Upper lobe of left lung (tissue), 6 donors: ENCODE data around the gene VPS33A. TPM values are rescaled to one million over a fixed set of nuclear protein-coding genes. Genes with fewer than 3 reads are reported as not detected.

Experiments
- ATAC-seq, 2 donors: fragments of 200-7000 bp; cut with Tn5 transposase; one replicate each; pipeline ENCODE4 v1.9.1; 2022; ENCODE audit warnings: mild to moderate bottlenecking in 2 of 2, moderate library complexity in 2 of 2; ENCODE audit not compliant: low FRiP score in 2 of 2
- DNase-seq, 2 donors: peaks; one replicate each; pipeline ENCODE4 v3.0.0-alpha.2; 2019 to 2020
- H3K27ac ChIP-seq, 4 donors: fragments of 200-600 bp; sonication (generic); one replicate each; pipeline ENCODE4 v1.5.1; 2016 to 2019
- H3K27me3 ChIP-seq, 4 donors: fragments of 200-600 bp; sonication (generic); one replicate each; pipeline ENCODE4 v1.5.1; 2017 to 2019
- H3K36me3 ChIP-seq, 4 donors: fragments of 200-600 bp; sonication (generic); one replicate each; pipeline ENCODE4 v1.5.1; 2016 to 2019
- H3K4me1 ChIP-seq, 4 donors: fragments of 200-600 bp; sonication (generic); one replicate each; pipeline ENCODE4 v1.5.1; 2018 to 2019
- H3K4me3 ChIP-seq, 4 donors: fragments of 200-600 bp; sonication (generic); one replicate each; pipeline ENCODE4 v1.5.1; 2017 to 2019; ENCODE audit warnings: mild to moderate bottlenecking in 2 of 4, moderate library complexity in 1 of 4
- H3K9me3 ChIP-seq, 4 donors: fragments of 200-600 bp; sonication (generic); one replicate each; pipeline ENCODE4 v1.5.1; 2018 to 2019
- EP300 ChIP-seq, 4 donors: sonication (generic); formaldehyde crosslinking; IDR thresholded peaks; one replicate each; pipeline ENCODE4 v1.5.1; 2017; ENCODE audit warnings: antibody characterized with exemption in 4 of 4, control low read depth in 2 of 4
- POLR2A ChIP-seq, 4 donors: fragments of 450-650 bp; IDR thresholded peaks; one replicate each; pipeline ENCODE4 v1.5.1; 2016 to 2017; ENCODE audit warnings: antibody characterized with exemption in 4 of 4, mild to moderate bottlenecking in 2 of 4
- POLR2AphosphoS5 ChIP-seq, 2 donors: sonication (generic); formaldehyde crosslinking; IDR thresholded peaks; one replicate each; pipeline ENCODE4 v1.5.1; 2017; ENCODE audit warnings: antibody characterized with exemption in 2 of 2
- WGBS, 2 donors: methylation state at CpG; one replicate each; pipeline ENCODE4 v1.1.5; 2017 to 2018; 5-methylcytosine and 5-hydroxymethylcytosine counted together
- total RNA-seq, 6 donors: library from RNA; depleted of rRNA in 4 of 6; stranded (reverse); fragments of >200 nt in 4 of 6; gene quantifications; one replicate each; pipeline versions ENCODE4 v1.1.0 to v1.2.1, GENCODE V29; 2016 to 2021
- TF ChIP-seq, protein P1 (sequence below), 6 experiments: fragments of 450-650 bp in 4 of 6; fragments of 200-600 bp in 2 of 6; sonication (generic) in 2 of 6; IDR thresholded peaks; one replicate each; pipeline ENCODE4 v1.5.1; 2016 to 2019; ENCODE audit warnings: antibody characterized with exemption in 6 of 6
- donor health status: DM: no; HTN: no; CAD: no; lungs with moderate emphysema.
- donor health status: DM: no; HTN: yes; CAD: no; lungs with severe emphysema.

Gene VPS33A
- total RNA-seq, 6 donors from 2014 or later: 7.3 to 18.5 (median 14.5) TPM

DNA sequence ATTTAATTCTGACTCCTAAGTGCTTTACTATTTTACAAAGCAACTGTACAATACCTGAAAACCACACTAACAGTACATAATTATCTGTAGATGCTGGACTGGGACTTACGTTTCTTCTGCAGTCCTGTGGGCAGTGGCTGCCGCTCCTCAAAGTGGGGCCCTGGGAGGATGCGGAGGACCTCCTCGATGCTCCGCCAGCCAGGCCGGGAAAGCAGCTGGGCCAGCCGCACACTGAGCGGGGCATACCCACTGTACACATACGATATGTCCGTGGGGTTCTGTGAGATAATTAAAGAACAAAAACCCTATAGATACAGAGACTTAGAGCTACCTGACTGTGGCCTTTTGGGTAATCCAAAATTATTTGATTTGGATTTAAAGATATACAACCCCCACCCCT is 33.6 kb downstream of the VPS33A start:
- Histone ChIP-seq H3K36me3 (peaks cover 9 to 82% (median 52%) of the 10 kb centered on the region in 4 donors), H3K27ac (no peak overlapping the region), H3K27me3 (no peaks in the 10 kb centered on the region), H3K9me3 (no peaks in the 10 kb centered on the region), H3K4me3 (no peak overlapping the region), H3K4me1 (no peaks in the 10 kb centered on the region)
- DNase-seq: peak in 1 of 2 donors; percentile 65
- no peak for ATAC-seq
- WGBS, 2 donors: 93 to 96% methylated on average over 10 of the region's 10 CpGs
- TF ChIP-seq POLR2A (IDR thresholded peaks at IDR 0.05): no peak

DNA sequence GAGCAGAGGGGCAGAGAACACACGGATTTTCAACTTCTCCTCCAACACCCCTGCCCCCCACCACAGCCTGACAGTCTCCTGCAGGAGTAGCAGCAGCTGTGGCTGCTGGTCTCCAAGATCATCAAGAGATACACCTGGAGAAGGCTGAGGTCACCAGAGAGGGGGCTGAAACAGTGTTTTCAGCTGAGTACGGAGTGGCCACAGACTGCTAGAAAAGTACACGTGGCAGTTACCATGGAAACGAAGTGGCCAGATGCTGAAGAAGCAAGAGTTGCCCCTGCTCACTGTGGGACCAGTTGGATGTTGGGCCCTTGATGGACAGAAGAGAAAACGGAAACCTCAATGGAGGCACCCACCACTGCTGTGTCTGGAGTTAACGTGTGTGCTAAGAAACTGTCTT is 35.5 kb downstream of the VPS33A start:
- H3K36me3 ChIP-seq: peaks cover 9 to 66% (median 48%) of the 10 kb centered on the region in 4 donors
- no peaks in the 10 kb centered on the region for H3K9me3 ChIP-seq
- no peak overlapping the region for H3K4me3 ChIP-seq
- 73 to 76% methylated on average over 6 of the region's 6 CpGs for WGBS, 2 donors
- H3K27ac ChIP-seq: no peak overlapping the region
- TF ChIP-seq, protein P1, sequence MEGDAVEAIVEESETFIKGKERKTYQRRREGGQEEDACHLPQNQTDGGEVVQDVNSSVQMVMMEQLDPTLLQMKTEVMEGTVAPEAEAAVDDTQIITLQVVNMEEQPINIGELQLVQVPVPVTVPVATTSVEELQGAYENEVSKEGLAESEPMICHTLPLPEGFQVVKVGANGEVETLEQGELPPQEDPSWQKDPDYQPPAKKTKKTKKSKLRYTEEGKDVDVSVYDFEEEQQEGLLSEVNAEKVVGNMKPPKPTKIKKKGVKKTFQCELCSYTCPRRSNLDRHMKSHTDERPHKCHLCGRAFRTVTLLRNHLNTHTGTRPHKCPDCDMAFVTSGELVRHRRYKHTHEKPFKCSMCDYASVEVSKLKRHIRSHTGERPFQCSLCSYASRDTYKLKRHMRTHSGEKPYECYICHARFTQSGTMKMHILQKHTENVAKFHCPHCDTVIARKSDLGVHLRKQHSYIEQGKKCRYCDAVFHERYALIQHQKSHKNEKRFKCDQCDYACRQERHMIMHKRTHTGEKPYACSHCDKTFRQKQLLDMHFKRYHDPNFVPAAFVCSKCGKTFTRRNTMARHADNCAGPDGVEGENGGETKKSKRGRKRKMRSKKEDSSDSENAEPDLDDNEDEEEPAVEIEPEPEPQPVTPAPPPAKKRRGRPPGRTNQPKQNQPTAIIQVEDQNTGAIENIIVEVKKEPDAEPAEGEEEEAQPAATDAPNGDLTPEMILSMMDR (IDR thresholded peaks at IDR 0.05): no peak
- no peak for TF ChIP-seq POLR2AphosphoS5 (IDR thresholded peaks at IDR 0.05)
- no peak for TF ChIP-seq EP300 (IDR thresholded peaks at IDR 0.05)
- TF ChIP-seq POLR2A (IDR thresholded peaks at IDR 0.05): no peak
- no peak for DNase-seq
- H3K4me1 ChIP-seq: peaks cover 6 to 12% (median 7%) of the 10 kb centered on the region in 4 donors
- ATAC-seq: no peak
- no peaks in the 10 kb centered on the region for H3K27me3 ChIP-seq

DNA sequence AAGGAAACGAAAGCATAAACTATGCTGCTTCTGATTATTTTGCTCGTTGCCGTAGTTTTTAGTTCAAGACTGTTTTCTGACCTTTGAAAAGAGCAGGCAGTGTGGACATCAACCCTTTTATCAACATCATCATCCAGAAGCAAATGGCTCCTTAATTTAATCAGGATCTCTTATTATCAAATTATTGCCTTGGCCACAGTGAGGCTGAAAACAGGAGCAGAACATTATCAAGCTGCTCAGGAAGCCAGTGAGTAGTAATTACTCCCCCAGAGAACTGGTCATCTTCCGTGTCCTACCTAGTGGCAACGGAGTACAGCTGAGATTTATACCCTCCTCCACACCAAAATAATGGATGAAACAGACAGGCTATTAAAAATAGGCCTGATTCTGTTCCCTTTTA is 38.2 kb downstream of the VPS33A start:
- Histone ChIP-seq H3K36me3 (peaks cover 0 to 50% (median 27%) of the 10 kb centered on the region in 4 donors), H3K27ac (no peak overlapping the region), H3K4me3 (no peak overlapping the region), H3K4me1 (peaks cover 16 to 26% (median 19%) of the 10 kb centered on the region in 4 donors), H3K9me3 (no peaks in the 10 kb centered on the region), H3K27me3 (no peaks in the 10 kb centered on the region)
- ATAC-seq (no peak), DNase-seq (no peak)
- TF ChIP-seq, protein P1 (IDR thresholded peaks at IDR 0.05): no peak
- TF ChIP-seq POLR2A (IDR thresholded peaks at IDR 0.05) (no peak), POLR2AphosphoS5 (IDR thresholded peaks at IDR 0.05) (no peak), EP300 (IDR thresholded peaks at IDR 0.05) (no peak)
- 85 to 88% methylated on average over 5 of the region's 5 CpGs for WGBS, 2 donors

DNA sequence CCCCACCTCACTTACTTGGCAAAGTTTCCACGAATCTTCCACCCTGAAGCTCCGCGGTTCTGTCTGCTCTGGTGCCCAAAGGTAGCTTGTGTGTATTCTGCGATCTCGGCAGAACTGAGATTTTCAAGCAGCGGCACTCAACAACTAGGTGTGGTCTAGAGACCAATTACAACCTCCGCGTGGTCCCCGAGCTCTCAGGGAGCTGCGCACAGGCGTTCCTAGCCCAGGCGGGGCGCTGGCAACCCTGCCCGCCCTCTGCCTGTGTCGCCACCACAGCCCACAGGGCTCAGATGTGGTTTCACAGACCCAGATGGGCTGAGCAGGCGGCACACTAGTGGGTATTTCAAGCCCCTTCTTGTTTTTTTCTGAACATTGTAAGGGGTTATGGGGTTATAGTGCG is 39.0 kb downstream of the VPS33A start:
- 87 to 91% methylated on average over 17 of the region's 17 CpGs for WGBS, 2 donors
- TF ChIP-seq POLR2AphosphoS5 (IDR thresholded peaks at IDR 0.05): no peak
- no peak for TF ChIP-seq POLR2A (IDR thresholded peaks at IDR 0.05)
- no peak for TF ChIP-seq EP300 (IDR thresholded peaks at IDR 0.05)
- TF ChIP-seq, protein P1 (IDR thresholded peaks at IDR 0.05): no peak
- Histone ChIP-seq H3K4me3 (no peak overlapping the region), H3K4me1 (peaks cover 16 to 26% (median 19%) of the 10 kb centered on the region in 4 donors), H3K36me3 (peaks cover 0 to 48% (median 24%) of the 10 kb centered on the region in 4 donors), H3K27me3 (no peaks in the 10 kb centered on the region), H3K9me3 (no peaks in the 10 kb centered on the region), H3K27ac (no peak overlapping the region)
- ATAC-seq (no peak), DNase-seq (peak in 1 of 2 donors; percentile 81)

DNA sequence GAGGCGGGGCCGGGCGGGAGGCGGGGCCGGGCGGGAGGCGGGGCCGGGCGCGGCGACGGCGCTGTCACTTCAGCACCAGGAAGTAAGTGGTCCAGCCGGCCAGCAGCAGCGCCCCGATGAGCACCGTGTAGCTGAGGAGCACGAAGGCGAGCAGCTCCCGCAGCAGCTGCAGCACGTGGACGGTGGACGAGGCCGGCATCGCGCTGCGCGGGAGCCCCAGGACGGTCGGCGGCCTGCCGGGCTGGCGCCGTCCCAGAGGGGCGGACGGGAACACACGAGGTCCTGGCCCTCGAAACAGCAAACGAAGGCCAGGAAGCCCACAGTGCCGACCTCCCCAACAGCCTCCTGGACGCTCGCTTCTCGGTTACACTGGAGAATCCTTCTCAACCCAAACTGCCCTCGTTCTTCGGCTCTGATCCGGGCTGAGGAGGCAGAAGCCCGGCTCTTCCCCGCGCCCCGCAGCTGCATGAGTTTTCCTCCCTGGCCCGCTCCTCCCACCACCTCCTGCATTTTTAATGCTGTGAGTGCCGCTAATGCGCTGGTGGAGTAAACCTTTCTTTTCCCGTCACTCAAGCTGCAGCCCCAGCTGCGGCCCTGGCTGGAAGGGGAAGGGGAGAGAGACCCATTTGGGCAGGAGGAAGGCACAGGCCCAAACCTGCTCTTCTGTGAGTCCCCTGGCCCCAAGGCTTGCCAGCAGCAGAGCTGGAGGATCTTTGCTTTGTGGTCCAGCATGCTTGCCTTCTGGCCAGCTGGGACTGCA is 39.7 kb downstream of the VPS33A start:
- ATAC-seq (no peak), DNase-seq (no peak)
- no peaks in the 10 kb centered on the region for H3K9me3 ChIP-seq
- H3K36me3 ChIP-seq: peaks cover 0 to 47% (median 22%) of the 10 kb centered on the region in 4 donors
- H3K4me1 ChIP-seq: peaks cover 16 to 26% (median 19%) of the 10 kb centered on the region in 4 donors
- H3K27me3 ChIP-seq: no peaks in the 10 kb centered on the region
- WGBS, 2 donors: 21 to 28% methylated on average over 14 to 17 of the region's 55 CpGs
- peak overlapping the region; percentile 15 to 91 (median 70) for H3K4me3 ChIP-seq
- TF ChIP-seq POLR2AphosphoS5 (IDR thresholded peaks at IDR 0.05) (peak in 1 of 2 donors; percentile 21), EP300 (IDR thresholded peaks at IDR 0.05) (no peak)
- TF ChIP-seq, protein P1 (IDR thresholded peaks at IDR 0.05): no peak
- peak overlapping the region; percentile 7 to 72 (median 30) for H3K27ac ChIP-seq
